Posterior cingulate gyrus (tissue), 11 donors: ENCODE results near the gene CBY1.

ENCODE experiments used
- DNase-seq, 10 donors: peaks; one replicate each; pipeline versions ENCODE4 v3.0.0 to v3.0.0-alpha.2; 2020 to 2021; ENCODE audit warnings: mixed read lengths in 3 of 10
- intact Hi-C: fragments of 100-400 bp; cut with DNase I; formaldehyde crosslinking; loops from one replicate; pipeline ENCODE4 v1.15.1; 2023

Gene CBY1

DNA sequence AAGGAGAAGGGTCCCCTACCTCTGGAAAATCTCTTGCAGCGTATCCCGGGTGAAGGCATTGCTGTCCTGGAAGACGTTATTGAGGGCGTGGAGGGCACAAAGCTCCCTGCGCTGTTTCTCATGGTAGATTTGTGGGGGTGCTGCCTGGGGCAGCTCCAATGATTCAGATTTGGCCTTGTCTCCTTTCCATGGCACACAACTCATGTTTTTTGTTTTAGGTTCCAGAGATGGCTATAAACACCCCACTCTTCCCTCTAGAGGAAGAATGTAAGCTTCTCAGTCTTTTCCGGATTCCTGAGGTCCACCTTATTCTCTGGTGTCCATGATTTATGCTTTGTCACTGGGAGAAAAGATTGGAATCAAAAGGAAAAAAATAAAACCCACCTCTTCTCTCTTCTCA lies 43.3 kb downstream of the CBY1 start:
- intact Hi-C loops, result loop anchor here (2.0 to 10.0 kb wide), 2 partner anchors 17 to 195 kb away; partner anchors contain the start of gene DDX17
- peak in 1 of 10 donors; percentile 79 for DNase-seq

DNA sequence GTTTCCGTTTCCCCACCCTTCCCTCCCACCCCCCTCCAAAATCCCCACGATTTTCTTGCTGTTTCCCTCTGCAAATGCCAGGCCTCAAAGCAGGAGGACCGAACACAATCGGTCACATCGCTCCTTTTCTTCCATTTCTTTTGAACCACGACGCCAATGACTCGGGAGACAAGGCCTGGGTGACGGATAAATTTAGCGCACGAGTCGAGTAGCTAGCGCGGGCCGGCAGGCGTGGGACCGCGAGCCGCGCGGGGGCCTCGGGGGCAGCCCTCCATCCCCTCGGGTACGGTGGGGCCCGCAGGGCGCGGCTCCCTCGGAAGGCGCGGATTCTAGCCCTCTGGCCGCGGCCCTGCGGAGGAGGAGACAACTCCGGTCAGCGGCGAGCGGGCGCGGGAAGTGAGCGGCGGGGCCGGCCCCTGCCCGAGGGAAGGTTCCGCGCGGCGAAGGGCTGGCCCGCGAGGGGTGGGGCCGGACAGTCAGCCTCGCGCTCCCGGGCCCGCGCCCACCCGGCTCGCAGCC lies 43.9 kb downstream of the CBY1 start:
- peak in 2 of 10 donors; percentile 18 to 76 for DNase-seq
- intact Hi-C loops, result loop anchor here (10.0 kb wide), 1 partner anchor 196 kb away; the partner anchor contains the start of gene DDX17

DNA sequence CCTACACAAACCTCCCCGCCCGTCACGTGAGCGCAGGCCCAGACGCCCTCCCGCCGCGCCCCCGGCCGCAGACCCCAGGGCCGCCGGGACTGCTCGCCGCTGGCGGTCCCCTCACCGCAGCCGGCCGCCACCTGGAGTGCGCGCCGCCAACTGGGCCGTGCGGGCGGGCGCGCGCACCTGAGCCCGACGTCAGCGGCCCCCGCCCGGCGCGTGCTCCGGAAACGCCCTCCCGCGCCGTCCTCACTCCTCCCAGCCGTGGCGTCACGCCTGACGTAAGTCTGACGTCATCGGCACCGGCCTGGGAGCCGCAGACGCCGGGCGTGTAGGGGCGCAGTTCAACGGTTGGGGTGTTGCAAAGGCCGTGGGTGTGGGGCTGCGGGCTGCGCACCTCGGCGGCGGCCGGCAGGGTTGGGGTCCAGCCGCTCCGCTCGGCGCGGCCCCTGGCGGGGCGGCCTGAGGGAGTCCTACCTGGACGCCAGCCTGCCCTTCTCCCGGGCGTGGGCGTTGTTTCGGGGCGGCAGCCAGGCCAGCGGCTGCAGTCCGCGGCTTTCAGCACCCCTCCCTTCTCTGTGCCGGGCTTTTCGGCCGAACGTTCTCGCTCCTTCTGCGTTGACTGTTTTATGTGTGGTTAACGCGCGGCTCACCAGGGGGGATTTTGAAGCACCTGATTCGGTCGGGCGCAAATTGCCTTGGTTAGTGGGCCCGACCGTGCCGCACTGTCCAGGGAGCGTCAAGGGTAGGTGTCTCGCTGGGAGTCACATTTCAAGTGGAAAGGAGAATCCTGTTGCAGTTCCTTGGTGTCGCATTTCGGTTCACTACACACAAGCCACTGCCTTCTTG lies 44.6 kb downstream of the CBY1 start, which contains the start of gene JOSD1:
TSS of gene JOSD1 (minus strand) at position 155 of the 840 bp plus-strand sequence. CDS start 956 bp downstream, outside the sequence.
- peak; percentile 93 to 99 (median 96) for DNase-seq
- intact Hi-C loops, result loop anchor here (10.0 kb wide), 1 partner anchor 196 kb away; the partner anchor contains the start of gene DDX17

DNA sequence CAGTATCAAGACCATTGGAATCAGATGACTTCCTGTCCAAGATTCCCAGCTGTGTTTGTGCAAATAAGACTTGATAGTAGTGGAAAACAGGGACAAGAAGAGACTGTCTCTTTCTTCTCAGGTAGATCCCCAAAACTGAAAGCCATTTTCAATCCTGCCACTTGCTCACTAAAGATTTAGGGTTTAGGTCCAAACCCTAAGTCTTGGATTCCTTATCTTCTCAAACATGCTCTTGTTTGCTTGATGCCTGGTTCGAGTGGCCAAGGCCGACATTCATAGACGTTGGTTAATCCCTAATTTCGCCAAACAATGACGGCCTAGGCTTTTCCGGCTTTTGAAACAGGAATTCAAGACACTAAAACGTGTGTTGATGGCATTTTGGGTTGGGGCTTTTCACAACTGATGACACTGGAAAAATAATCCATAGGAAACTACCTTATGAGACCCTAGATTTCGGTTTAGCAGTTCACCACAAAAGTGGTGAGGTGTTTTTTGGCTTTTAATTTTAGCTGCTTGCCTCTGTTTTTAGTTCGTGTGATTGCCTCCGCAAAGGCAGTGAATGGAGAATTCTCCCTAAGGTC lies 48.3 kb downstream of the CBY1 start:
- no peak for DNase-seq
- intact Hi-C loops, result loop anchor here (2.0 to 10.0 kb wide), 2 partner anchors 50 to 200 kb away; partner anchors contain the start of genes DDX17 and SUN2

DNA sequence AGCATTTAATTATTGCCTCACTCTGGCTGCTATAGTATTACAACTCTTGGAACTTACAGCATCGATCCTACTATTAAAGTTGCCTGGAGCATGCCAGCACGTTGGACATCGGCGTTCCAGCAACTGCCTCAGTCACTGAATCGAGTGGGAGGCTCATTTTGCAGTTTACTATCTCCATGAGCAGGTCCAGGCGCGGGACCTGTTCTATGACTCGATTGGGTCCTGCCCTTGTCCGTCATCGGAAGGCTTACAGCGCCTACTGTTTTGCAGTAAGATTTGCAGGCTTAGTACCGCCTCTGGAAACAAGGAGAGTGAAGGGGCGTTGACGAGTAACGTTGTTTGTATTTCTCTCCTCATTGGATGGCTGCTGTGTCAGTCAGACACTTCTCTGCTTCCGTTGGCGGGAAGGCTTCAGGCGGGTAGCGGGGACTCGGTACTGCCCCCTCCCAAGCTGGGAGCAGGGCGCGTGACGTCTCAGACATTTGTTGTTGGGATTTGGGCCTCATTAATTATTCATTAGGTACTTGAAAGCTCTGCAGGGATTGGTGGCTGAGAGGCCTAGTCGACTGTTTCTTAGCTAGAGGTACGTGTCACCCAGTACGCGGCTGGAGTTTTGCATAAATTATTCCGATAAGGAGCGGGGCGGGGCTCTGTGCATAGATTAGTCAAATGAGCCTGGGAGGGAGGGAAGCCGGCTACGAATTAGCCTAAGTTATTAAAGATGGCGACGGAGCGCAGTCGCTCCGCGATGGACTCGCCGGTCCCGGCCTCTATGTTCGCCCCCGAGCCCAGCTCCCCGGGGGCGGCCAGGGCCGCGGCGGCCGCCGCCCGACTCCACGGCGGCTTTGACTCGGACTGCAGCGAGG lies 49.0 kb downstream of the CBY1 start, which contains the start of gene GTPBP1:
TSS of gene GTPBP1 (plus strand) at position 710 of the 866 bp plus-strand sequence. CDS start at position 722, 12 bp downstream.
- intact Hi-C loops, result loop anchor here (2.0 to 10.0 kb wide), 2 partner anchors 49 to 201 kb away; partner anchors contain the start of genes DDX17 and SUN2
- peak; percentile 96 to 100 (median 98) for DNase-seq

DNA sequence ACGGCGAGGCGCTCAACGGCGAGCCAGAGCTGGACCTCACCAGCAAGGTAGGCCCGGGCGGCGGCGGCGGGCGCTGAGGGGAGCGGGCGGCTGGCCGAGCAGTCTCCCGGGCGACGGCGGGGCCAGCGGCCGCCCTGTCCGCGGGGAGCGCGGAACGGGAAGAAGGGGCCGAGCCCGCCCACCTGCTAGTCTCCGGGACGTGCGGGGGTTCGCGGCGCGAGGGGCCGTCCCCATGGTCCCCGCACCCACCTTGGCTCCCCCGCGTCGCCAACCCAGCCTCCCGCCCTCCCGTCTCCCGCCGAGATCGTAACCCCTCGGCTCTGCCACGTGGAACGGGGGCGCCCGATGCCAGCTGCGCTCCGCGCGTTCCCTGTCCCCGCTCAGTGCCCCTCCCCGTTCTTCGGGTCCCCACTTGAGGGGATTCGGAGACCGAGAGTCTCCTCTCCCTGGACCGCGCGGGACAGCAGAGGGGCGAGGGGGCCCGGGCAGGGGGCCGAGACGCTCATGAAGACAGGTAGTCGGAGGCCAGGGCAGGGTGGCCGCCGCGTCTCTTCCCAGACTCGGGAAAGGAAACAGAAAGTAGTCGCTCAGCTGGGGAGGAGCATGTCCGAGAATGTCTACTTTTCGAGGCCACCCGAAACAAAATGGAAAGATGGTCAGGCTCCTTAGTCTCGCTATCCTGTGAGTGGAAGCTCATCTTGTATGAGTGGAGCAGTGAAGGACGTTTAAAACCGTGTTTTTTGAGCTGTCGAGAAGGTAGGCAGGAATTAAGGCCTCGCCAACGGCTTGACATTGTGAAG lies 49.9 kb downstream of the CBY1 start:
- DNase-seq, result peak in 7 of 10 donors; percentile 18 to 91 (median 52)
- intact Hi-C loops, result loop anchor here (10.0 kb wide), 1 partner anchor 202 kb away; the partner anchor contains the start of gene DDX17

DNA sequence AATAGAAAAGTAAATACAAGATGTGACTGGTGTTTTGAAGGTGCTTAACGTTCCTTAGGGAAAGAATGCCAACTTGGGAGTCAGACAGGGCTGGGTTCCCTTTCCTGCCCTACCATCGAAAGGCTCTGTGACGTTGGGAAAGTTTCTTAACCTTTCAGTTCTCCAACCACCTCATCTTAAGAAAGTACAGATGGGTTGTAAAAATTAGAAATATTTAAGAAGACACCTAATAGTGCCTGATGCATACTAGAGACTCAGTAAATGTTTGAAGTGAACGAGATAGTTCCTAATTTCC lies 50.4 kb downstream of the CBY1 start:
- DNase-seq, result no peak
- intact Hi-C loops, result loop anchor here (10.0 kb wide), 1 partner anchor 202 kb away; the partner anchor contains the start of gene DDX17

DNA sequence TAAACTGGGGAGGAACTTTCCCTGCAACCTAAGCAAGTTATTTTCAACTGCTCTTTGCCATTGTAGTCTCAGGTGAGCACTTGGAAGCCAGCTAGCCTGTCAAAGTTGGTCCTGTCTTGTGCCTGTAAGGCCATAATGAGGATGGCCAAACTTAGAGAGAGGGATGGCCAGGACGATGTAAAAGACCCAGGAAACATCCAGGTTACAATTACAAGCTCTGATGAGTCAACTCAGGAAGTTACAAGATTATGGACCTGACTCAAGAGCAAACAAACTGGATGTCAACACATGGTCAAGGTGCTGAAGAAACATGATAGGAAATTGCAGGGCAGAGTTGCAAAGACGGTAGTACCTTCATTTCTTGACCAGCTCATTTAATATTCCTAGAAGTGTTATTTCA lies 50.9 kb downstream of the CBY1 start:
- no peak for DNase-seq

DNA sequence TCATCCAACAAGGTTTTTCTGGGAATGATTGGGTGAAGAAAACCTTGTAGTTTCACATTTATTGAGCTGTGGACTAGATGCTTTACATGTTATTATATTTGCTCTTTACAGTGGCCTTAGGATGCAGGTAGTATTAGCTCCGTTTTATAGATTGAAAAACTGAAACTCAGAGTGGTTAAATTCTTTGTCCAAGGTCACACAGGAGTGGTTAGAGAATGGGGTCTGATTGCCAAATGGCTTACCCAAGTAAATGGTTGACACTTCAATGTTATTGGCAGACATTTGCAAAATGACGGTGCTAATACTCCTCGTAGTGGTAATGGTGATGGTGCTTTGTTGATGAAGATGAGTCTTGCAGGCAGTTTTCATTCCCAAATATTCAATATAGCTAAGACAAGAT lies 51.5 kb downstream of the CBY1 start:
- intact Hi-C loops, result loop anchor here (10.0 kb wide), 1 partner anchor 203 kb away; the partner anchor contains the start of gene DDX17
- DNase-seq, result no peak

More for the DNA sequence above, 50.9 kb downstream of the CBY1 start:
- intact Hi-C loops, result loop anchor here (10.0 kb wide), 1 partner anchor 203 kb away; the partner anchor contains the start of gene DDX17

DNA sequence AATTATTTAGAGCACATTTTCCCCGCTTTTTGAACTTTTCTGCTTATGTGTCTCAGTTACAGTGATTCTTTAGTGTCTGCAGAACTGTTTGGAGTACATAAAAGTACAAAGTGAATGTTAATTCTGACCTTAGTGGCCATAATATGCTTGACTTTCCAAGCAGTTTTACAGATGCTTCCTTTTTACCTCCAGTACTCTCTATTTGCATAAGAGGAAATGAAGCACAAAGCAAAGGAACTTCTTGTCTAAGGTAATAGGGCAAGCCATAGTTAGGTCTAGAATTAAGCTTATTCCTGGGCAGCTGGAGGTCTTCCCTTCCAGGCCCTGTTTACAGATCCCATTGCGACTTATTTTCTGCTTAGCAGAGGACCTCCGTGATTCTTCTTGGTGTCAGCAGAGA lies 52.9 kb downstream of the CBY1 start:
- intact Hi-C loops, result loop anchor here (10.0 kb wide), 1 partner anchor 205 kb away; the partner anchor contains the start of gene DDX17
- DNase-seq, result no peak

DNA sequence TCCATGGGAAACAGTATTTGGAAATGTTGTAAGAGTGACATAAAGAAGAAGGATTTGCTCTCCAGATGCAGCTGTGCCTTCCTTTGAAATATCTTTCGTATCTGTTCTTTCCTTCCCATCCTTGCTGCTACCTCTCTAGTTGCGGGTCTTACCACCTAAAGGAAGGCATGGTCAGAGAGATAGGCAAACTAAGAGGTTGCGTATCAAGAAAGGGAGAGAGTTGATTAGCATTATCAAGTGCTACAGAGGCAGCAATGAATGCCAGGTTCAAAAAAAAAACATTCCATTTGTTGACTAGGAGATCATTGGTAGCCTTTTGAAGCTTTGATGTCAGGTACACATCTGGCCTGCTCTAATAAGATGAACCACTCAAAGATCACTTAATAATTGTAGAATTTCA lies 53.9 kb downstream of the CBY1 start:
- intact Hi-C loops, result no loop called here
- DNase-seq, result no peak

DNA sequence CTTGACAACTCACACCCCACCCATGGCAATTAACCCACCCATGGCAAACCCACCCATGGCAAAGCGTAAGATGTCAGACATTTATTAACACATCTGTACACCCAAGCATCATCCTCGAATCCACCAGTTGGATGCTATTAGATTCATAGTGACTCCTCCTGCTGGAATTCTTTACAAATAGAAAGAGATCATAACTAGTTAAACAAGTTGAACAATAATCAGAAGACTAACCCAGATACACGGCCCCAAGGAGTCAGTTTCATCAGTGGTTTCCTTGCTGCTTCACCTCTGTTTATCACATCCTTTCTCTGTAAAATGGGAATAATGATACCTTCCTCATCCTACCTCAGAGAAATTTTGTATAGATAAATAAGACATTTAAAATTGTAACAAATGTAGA lies 54.4 kb downstream of the CBY1 start:
- no peak for DNase-seq
- intact Hi-C loops, result no loop called here

DNA sequence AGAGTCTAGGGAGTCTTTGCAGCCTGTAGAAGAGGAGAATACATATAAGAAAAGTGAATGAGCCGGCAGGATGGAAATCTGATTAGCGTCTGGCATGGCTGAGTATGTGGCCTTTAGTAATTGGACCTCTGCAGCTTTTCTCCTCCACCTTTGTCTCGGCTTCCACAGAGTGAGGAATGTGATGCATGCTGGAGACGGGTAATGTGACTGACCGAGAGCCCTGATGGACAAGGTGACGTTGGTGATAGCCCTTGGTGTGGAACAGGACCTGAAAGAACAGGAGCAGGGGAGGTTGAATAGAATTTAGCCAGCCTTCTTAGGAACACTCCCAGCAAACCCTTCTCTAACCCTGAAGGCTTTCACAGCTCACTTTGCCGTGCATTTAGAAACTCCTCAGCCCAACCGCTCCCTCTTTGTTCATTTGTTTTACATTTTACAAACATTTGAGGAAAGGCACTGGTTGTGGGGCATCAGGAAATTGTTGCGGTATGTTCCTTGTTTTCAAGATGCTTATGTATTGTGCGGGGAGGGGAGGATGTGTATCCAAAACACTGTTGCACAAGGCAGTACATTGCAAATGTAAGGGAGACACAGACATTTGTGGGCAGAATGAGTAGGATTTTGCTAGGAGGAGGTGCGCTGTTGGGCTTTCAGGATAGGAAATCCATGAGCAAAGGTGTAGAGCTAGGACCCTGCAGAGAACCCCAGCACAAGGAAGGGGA lies 56.2 kb downstream of the CBY1 start:
- DNase-seq, result no peak
- intact Hi-C loops, result no loop called here

DNA sequence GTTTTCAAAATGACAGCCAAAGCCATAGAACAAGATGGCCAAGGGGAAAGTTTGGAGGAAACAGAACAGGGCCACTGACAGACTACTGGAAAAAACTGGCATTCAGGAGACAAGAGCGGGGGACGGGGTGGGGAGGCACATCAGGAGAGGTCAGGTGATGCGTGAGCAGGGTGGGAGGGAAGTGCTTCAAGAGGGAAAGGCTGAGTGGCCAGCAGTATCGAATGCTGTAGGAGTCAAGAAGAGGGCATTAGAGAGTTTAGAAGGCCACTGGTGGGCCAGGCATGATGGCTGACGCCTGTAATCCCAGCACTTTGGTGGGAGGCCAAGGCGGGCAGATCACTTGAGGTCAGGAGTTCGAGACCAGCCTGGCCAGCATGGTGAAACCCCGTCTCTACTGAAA lies 57.5 kb downstream of the CBY1 start:
- intact Hi-C loops, result no loop called here
- DNase-seq, result no peak

DNA sequence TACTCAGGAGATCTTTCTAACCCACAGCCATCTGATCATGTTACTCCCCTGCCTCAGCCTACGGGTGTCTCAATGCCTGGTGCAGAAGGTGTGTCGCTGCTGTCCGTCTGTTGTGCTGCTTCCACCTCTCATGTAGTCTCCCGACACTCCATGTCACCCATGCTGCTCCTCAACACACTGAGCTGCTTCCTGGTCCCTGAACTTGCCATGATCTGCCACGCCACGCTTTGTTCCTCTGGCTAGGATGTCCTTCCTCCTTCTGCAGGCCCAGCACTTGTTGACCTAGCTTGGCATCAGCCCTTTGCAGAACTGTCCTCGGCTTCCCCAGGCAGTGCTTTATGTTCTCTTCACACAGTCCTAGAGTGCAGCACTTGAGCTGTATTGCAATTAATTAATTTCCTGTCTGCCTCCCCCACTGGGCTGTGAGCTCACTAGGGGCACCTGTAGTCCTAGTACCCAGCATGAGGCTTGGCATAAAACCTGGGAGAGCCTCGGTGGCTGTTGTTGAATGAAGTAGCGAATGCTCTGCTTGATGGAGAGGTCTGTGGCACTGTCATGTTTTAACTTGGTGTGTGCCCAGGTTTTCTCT lies 58.8 kb downstream of the CBY1 start:
- intact Hi-C loops, result no loop called here
- peak in 1 of 10 donors; percentile 75 for DNase-seq

DNA sequence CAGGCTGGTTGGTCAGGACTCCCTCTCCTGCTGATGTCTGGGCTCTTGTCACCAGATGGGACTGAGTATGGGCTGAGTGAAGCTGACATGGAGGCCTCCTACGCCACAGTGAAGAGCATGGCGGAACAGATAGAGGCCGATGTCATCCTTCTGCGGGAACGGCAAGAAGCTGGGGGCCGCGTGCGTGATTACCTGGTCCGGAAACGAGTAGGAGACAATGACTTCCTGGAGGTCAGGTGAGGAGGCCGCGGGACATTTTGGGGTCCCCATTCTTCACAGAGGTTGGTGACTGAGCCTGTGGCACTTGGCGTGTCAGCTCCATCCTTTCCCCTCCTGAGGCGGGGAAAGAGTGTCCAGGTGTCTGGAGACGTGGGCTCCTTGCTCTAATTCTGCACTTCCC lies 59.4 kb downstream of the CBY1 start:
- DNase-seq, result peak in 1 of 10 donors; percentile 62
- intact Hi-C loops, result no loop called here

DNA sequence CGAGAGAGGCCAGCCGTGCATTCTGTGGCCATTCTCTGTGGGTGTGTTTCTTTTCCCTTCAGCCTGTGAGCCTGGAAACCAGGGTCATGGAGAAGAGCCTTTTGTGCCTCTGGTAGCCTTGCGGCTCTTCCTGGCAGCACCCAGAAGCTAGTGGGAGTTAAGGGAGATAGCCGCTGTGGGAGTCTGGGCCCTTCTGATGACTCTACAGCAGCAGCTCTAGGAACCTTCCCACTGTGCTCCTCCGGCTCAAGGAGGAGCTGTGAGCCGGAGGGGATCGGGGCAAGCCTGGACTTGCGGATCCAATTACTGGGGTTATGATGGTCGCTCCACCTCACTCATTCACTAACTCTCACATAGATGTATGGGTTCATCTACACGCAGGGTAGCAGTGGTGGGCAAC lies 59.8 kb downstream of the CBY1 start:
- DNase-seq, result no peak
- intact Hi-C loops, result no loop called here

DNA sequence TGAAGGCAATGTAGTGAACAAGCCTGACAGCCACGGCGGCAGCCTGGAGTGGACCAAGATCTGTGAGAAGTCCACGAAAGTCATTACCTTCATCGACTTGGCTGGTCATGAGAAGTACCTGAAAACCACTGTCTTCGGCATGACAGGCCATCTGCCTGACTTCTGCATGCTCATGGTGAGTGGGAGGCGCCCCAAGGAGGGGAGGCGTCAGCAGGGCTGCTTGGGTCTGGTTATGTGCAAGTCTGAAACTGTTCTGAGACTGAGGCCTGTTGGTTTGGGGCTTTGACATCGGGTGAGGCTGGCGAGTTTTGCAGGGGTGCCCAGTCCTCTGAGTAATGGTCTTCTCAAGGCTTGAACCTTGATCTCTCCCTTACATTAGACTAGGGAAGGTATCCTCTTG lies 60.4 kb downstream of the CBY1 start:
- peak in 1 of 10 donors; percentile 73 for DNase-seq
- intact Hi-C loops, result no loop called here
